Stimulated activated CD4-positive, alpha-beta T cell treated with anti-CD3 and anti-CD28 coated beads, Interleukin-1b, Interleukin-23, amount 100 ng/mL, for 4 hours (primary cell): ENCODE results near the gene PDXDC1.
"Not testable (repeated sequence)": the region's sequence is repeated elsewhere in the genome, so short reads cannot be mapped to it uniquely, and the experiment has no call there.

Source experiments
- DNase-seq, 2 donors: peaks; one replicate each; pipeline ENCODE4 v3.0.0-alpha.2; 2020; ENCODE audit warnings: low read depth in 2 of 2

PDXDC1 gene

DNA sequence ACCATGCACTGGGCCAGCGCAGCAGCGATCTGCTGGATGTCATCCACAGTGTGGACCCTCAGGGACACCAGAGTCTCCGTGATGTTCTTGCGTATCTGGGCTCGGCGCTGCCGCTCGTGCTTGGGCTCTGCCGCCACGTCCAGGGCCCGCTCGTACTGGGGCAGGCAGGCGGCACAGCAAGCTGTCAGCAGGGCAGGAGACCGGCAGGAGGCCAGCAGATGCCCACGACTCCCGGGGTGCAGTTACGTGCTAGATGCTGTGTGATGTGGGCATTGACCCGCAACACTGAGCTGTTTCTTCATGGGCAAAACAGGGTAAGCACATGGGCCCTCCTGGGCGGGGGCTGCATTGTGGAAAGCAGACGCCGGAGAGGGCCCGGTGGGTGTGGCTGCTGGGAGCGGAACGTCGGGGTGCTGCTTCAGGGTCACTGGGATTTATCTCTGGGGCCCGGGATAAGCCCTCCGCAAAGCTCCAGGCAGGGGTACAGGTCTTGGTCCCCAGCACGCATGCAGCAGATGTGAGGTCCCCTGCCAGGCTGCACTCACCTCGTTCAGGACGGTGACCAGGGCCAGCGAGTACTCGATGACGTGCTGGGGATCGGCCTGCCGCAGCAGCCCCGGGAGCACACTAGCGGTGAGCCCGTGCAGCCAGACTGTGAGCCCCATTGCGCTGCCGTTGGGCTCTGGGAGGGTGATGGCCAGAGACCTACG lies 158.0 kb downstream of the PDXDC1 start:
- not testable (repeated sequence) for DNase-seq

DNA sequence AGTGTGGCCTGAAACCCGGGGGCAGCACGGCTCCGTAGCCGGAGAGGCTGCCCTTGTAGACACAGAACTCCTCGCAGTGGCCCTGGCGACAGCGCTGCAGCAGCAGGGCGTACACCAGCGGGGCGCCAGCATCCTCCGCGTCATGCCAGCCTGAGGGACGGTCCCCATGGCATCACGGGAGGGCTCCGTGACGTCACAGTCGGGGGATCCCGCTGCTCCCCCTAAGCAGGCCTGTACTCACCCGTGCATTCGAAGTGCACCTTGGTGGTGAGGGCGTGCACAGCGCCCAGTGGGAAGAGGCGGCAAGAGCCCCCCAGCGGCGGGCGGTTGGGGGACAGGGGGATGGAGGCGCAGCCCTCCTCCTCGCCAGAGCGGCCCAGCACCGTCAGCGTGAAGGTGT lies 158.7 kb downstream of the PDXDC1 start:
- DNase-seq, result not testable (repeated sequence)

DNA sequence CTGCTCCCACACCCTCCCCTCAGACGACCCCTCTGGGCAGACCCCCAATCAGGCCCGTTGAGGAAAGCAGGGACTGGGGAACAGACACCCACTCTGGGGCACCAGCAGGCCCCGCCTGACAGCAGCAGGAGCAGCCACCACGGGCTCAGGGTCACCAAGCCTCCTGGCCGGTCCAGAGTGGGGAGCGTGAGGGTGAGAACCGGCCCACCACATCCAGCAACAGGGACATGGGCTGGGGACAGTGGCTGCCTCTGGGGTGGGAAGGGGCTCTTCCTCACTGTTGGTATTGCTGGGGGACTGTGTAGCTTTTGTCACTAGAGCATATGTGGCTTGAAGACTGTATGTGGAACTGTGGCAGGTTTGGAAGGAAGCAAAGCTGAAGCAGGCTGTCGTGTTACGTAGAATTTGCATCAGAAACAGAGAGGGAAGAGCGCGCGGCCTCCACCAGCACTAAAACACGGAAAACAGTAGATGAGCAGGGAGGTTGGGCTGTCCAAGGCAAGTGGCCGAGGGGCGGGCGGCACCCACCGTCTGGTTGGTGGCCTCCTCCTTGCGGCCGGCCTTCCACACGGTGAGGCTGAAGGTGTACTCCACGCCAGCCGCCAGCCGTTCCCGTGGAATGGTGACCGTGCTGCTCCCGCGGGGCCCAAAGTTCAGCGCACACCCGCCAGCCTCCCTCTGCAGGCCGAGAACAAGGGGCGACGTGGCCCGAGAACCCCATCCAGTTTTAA lies 160.1 kb downstream of the PDXDC1 start:
- DNase-seq, result not testable (repeated sequence)

DNA sequence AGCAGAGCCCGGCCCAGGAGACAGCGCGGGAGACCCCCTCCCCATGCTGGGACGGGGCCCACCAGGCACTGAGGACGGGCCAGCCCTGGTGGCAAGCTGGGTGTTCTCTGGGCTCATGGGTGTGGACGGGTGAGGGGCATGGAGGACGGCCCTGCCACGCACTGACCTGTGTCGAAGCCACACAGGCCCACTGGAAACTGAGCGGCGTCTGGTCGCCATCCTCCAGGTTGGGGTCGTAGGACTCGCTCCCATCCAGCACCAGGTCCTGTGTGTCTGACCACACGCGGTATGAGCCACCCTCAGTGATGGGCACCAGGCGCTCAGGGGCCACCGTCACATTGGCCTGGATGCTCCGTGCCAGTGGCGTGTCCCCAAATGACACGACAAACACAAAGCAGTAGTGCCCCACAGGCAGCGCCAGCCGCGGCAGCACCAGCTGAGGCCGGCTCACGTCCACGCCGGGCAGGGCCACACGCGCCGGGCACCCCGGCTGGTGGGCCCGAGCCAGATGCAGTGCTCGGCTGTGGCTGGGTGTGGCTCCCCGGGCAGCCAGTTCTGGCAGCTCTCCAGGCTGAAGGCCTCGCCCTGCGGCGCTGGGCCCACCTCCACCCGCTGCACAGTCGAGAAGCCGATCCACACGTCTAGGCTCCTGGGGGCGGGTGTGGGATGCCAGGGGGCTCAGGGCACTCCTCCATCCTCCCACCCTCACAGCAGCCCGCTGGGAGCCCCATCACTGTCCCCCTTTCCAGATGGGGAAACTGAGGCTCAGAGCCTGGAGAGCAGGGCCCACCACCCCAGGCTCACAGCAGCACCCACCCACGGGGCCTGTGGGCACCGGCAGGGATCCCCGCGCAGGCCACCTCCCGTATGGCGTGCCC lies 160.9 kb downstream of the PDXDC1 start:
- DNase-seq, result not testable (repeated sequence)

DNA sequence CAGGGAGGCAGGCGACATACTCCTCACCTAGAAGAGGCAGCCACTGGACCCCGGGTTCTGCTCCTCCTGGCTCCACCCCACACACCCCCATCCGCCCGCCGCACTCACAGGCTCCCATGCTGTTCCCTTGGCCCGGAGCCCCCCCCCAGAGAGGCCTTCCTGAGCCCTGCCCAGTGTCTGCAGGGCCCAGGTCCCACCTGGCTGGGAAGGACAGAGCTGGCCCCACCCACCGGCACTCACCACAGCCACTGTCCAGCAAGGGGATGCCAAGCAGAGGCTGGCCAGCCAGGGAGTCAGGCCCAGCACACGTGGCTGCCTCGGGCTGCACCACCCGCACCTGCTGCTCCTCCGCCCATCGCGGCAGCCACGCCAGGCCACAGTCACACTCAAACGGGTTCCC lies 162.7 kb downstream of the PDXDC1 start:
- not testable (repeated sequence) for DNase-seq

DNA sequence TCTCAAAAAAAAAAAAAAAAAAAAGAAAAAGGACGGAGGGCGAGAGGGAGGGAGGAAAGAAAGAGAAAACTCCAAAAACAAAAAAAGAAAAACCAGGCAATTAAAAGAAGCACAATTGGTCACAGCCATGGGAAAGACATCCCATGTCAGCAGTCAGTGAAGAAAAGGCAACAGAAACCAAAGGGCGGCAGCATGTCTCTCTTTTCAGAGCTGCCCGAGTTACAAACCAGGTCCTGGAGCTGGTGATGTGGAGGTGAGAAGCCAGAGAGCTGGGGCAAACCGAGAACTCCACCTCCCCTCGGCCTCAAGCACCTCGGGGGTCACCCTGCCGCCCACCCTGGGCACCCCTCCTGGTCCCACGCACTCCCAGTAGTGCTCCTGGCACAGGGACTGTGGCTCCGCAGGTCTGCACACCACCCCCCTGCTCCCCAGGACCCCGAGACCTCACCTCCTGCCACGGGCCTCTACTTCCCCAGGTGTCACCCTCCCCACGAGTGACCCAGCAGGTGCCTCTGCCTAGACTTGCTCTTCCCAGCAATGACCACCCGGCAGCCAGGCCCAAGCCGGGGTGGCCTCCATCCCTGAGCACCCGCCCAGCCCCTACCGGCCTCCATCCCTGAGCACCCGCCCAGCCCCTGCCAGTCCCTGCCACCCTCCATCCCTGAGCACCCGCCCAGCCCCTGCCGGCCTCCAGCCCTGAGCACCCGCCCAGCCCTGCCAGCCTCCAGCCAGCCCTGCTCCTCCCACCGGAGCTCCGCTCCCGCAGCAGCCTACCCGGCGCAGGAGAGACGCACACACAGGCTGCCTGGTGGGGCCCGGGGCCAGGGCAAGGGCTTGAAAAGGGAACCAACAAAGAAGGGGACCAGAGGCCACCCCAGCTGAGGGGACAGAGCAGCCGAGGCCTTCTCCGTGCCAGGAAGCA lies 165.9 kb downstream of the PDXDC1 start:
- DNase-seq, result not testable (repeated sequence)

DNA sequence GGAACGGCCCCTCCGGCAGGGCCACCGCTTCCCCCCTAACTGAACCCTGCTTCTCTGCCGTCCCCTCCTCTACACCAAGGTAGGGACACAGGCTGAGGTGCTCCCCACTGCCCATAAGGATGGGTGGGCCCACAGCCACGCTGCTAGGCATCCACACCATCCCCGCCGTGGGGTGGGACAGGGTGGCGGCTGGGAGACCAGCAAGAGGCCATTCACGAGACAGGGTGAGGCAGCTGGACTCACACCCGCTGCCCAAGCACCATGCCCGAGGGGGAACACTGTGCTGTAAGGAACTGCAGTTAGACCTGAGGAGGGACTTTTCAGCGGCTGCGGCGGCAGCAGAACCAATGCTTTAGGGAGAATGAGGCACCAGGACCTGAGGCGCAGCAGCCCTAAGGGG lies 166.8 kb downstream of the PDXDC1 start:
- no peak for DNase-seq

DNA sequence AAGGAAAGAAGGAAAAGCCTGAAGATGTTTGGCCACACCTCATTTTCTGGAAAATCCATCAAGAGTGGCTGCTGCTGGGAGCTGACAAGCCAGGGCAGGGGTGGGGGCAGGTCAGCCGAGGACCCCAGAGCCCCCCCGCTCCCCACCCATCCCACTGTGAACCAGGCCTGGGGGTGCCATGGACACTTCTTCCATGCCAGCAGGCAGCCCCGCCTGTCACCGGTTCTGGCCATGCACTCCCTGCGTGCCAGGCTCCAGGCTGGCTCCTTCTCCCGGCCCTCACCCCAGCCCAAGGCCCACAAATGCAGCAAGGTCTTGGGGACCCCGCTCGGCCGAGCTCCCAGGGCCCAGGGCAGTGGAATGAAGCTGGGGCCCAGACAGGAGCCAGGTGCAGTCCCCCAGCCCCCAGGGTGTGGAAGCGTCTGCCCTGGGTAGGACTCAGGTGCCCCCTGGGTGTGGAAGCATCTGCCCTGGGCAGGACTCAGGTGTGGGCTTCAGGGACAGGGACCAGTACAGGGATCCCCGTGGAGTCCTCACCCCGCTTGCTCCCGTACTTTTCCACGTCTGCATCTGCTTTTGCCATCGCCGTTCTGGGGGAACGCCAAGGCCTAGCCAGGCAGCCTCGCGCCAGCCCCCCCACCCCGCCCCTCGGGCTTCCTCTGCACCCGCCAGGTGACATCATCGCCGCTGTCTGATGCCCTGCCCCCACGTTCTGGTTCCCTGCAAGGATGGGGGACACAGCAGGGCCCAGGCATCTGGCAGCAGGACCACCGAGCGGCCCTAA lies 167.5 kb downstream of the PDXDC1 start:
- DNase-seq, result not testable (repeated sequence)

DNA sequence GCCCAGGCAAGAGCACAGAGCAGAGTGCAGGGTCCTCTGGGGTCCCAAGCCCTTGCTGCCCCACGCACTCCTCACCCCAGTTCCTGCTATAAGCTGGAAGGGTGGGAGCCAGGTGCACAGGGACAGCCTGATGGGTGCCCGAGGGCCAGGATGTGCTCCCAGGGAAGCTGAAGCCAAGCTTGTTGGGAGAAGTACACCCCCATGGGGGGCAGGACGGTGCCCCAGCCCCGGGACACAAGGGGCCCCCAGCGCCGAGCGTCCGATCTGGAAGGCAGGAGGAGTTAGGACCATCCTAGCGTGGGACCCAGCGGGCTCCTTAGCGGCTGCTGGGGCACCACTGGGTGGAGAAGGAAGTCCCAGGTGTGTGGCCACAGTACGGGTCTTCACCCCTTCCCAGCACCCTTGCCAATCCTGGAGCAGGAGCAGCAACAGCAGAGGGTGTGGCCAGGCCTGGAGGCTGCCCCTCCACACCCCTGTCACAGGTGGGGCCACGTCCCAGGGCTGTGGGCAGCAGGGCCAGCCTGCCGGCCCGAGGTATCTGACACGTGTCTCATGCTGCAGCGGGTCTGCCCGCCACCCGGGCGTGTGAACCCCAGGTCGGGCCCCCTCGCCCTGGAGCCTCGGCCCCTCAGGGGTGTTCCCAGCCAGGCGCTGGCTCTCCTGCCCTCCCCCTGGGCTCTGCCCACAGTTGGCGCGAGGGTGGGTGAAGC lies 168.2 kb downstream of the PDXDC1 start:
- DNase-seq, result not testable (repeated sequence)

DNA sequence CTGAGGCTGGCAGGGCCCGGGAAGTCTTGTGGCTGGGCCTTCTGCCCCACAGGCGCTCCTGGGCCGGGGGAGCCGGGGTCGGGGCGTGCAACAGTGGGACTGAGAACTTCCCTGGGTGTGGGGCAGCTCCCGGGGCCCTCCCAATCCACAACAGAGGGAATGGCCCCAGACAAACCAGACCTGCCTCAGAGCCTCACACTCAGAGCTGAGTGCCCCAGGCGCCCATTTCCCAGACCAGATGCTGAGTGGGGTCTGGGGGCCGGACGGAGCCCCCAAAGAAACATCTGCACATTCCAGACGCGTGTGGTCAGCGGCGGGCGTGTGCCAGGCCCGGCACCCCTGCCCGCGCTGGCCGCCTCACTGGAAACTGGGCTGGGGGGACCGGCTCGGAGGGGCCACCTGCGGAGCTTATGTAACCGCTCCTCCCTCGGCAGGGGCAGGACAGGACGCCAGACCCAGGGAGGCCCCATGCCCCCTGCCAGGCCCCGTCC lies 168.8 kb downstream of the PDXDC1 start:
- not testable (repeated sequence) for DNase-seq

DNA sequence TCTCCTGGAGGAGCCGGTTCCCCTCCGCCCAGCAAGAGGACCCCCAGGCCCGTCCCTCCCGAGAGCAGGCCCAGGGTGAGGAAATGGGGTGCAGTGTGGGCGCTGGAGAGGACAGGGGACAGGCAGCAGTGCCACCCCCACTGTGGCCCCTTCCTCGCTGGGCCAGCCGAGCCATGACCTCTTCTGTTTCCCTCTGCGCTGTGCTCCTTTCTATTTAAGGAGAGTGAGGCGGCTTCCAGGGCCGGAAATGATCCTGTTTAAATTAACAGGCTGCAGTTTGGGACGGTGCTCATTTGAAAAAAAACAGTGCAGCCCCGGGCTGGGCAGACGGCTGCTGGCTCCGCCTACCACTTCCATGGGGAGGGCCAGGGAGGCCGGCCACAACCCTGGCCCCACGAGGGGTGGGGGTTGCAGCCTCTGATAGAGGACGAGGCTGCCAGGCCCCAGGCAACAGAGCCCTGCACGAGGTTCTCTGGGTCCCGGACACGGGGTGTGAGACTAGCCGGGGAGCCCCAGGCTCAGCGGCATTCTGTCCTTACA lies 169.3 kb downstream of the PDXDC1 start:
- DNase-seq, result not testable (repeated sequence)

DNA sequence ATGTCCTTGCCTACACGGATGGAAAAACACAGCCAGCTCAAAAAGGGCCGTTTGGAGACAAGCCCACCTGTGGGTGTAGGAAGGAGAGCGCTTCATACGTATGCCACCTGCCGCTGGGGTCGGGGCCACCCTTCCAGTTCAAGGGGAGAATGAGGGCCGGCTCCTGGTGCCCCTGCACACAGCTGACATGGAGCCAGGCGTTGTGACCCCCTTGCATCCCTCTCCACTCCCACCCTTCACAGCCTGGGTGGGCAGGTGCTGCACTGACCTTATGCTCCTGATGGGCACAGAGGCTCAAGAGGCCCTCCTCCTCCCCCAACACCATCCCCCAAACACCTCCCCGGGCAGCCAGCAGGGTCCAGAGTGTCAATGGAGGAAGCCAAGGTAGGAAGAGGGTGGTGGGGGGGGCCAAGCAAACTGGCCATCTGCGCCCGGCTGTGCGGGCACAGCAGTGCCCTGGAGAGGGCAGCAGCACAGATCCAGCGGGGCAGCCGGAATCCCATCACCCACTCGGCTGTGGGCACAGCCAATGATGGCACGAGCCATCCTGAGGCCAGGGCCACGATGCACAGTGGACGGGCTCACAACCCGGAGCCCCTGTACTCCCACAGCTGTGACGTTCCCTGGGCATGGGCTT lies 170.1 kb downstream of the PDXDC1 start:
- DNase-seq, result not testable (repeated sequence)

DNA sequence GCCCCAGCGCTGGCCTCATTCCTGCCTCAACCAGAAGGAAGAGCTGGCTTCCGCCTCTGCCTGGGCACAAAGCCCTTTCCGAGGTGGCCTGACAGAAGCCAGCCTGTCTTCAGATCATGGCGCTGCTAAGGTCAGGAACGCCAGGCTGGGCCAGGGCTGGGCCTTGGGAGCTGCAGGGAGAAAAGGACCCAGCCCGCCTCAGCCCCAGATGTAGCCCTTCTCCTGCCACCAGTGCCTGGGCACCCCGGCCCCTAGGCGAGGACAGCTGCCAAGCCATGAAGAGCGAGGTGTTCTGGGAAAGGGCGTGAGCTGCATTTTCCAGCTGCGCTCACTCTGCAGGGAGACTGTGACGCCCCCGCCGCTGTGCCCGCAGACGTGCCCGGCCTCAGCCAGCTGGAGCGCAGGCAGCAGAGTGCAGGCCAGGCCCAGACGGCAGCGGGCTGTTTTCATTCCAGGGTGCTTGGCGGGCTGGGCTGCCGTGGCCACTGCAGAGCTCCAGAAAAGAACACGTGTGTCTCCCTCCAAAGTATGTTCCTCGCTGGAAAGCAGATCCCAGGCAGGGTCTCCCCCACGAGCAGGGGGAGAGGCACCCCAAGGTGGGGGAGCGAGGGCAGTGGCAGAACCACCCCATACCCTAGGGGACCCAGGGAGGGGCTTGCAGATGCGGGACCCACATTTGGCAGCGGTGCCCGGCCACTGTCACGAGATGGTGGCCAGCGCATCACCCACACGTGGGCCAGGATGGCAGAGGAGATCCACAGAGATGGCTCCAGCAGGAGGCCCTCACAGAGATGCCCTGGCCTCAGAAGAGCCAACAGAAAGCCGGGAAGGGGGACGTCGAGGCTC lies 170.8 kb downstream of the PDXDC1 start:
- DNase-seq, result not testable (repeated sequence)

DNA sequence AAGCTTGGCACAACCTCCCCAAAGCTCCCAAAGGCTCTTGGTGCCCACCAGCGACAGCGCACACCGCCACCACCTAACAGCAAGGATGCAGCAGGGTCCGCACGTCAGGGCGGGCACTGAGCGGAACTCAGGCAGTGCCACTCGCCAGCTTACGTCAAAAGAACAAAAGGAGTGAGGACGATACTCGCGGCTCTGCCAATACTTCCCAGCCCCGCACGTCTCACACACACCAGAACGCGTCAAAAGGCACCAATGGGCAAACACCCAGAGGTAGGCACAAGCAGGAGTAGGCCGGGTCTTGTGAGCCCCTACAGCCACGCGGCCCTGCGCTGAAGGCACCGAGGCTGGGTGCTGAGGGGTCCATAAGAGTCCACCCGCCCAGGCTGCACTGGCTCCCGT lies 171.4 kb downstream of the PDXDC1 start:
- DNase-seq, result not testable (repeated sequence)

DNA sequence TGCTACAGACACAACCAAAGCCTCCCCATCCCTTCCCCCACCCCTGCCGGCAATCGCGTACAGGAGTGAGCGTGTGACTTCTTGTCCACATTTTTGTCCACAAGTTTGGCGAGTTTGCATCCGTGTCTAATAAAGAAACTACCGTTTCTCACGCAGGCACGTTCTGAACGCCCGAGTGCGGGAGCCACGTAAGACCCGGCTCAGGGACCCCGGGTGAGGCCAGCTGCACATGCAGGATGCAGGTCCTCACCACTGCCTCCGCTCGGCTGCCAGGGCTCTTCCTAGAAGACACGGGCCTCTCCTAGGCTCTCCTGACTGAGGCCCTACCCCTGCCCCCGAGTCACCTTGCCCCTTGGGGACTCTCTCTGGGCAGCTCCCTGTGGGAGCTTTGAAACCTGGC lies 174.0 kb downstream of the PDXDC1 start:
- DNase-seq, result not testable (repeated sequence)

DNA sequence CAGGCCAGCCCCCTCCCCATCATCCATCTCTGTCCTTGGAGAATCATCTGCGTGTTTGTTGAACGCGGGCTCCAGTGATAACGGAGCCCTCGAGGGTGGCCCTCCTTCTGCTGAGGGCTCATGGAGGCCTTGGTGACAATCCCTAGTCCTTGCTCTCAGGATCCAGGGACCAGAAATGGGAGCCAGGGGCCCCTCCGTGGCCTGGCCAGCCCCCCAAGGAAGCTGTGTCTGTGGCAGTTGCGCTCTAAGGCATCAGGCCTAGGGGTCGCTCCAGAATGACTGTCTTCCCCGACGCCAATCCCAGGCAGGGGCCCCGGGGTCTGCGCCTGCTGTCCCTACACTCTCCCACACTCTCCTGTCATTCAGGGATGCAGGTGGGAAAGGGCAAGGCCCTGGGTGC lies 174.4 kb downstream of the PDXDC1 start:
- DNase-seq, result not testable (repeated sequence)

DNA sequence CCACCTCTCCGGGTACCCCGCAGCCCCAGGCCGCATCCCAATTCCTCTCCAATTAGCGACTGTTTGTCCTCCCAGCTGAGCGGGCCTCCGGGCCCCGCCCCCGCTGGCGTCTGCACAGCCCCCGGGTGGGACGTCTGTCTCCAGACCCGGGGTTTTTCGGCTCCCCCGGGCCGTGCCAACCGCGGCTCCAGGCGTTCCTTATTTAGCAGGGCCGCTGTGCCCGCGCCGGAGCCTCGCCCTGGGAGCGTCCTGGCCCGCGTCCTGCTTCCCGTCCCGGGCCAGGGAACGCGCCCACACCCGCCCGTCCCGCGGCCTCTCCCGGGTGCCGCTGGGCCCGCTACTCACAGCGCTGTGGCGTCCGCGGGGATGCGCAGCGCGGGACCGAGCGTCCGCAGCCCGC lies 179.2 kb downstream of the PDXDC1 start:
- not testable (repeated sequence) for DNase-seq
